ENCODE results near the gene RNF152. TPM values are rescaled to one million over a fixed set of nuclear protein-coding genes. Genes with fewer than 3 reads are reported as not detected.

Gene RNF152
- total and polyA plus RNA-seq, 2 of the 4 experiments (the other 2 are of a cell fraction), result 7.5 to 18.5 TPM

DNA sequence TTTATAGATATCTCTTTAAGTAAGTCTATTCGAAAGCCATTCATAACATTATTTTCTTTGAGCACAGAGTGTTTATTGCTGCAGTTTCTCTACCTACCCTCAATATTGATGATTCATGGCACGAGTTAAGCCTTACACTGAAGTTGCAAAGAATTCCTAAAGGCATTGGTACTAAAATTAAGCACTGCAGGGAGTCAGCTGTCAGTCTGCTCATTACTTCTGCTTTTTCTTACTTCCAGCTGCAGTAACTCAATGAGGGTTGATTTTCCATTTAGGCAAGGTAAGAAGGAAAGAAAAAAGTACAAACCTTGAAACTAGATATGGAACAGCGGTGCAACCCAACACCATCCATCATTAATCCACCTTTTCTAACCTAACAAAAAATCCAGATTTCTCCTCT lies 65.2 kb downstream of the RNF152 start:
- Histone ChIP-seq H4K91ac (ENCODE audit: insufficient read depth, low read depth, low read length) (no peak overlapping the region), H3K27ac (ENCODE audit: insufficient read depth, low read length) (no peak overlapping the region), H3K9me3 (ENCODE audit: control insufficient read depth, insufficient read depth, low read length) (no peaks in the 10 kb centered on the region), H3K23ac (ENCODE audit: low read depth, low read length) (no peak overlapping the region), H3K4me1 (ENCODE audit: control insufficient read depth, insufficient read depth, low read length) (peaks cover 10% of the 10 kb centered on the region), H2BK15ac (ENCODE audit: low read depth, low read length) (no peak overlapping the region), H3K56ac (ENCODE audit: extremely low read depth, insufficient read depth, low read length) (no peak overlapping the region), H3K36me3 (ENCODE audit: control insufficient read depth, insufficient read depth, low read length) (no peaks in the 10 kb centered on the region), H2BK120ac (ENCODE audit: low read depth, low read length) (no peak overlapping the region), H3K4me2 (ENCODE audit: low read depth, low read length) (no peak overlapping the region), H2BK5ac (ENCODE audit: low read depth, low read length, poor library complexity, severe bottlenecking) (no peak overlapping the region), H2AK9ac (replicated peaks; ENCODE audit: low read depth, low read length, poor library complexity) (no peak overlapping the region), H4K5ac (ENCODE audit: low read depth, low read length) (no peak overlapping the region), H3K18ac (ENCODE audit: low read depth, low read length) (no peak overlapping the region), H3K9me1 (ENCODE audit: insufficient read depth, low read length) (0 out of 2 replicates have a peak, but pooled peaks cover 4% of the 10 kb centered on the region), H3K79me1 (ENCODE audit: low read depth in 1 of 2, low read length in 2 of 2) (peaks cover 9 to 17% of the 10 kb centered on the region in 2 experiments), H4K20me1 (ENCODE audit: insufficient read depth, low read length) (peaks cover 5% of the 10 kb centered on the region), H2AFZ (replicated peaks; ENCODE audit: low read length, poor library complexity) (no peak overlapping the region), H2BK20ac (ENCODE audit: low read depth, low read length) (no peak overlapping the region), H3K27me3 (ENCODE audit: control insufficient read depth, insufficient read depth, low read length) (no peaks in the 10 kb centered on the region), H4K8ac (ENCODE audit: low read depth in 2 of 2, low read length in 2 of 2) (no peak overlapping the region), H3K4me3 (ENCODE audit: insufficient read depth, low read depth, low read length) (no peak overlapping the region), H3K9ac (ENCODE audit: low read depth, low read length) (no peak overlapping the region), H2AK5ac (ENCODE audit: low read depth, low read length) (no peak overlapping the region), H3K14ac (replicated peaks; ENCODE audit: low read depth, low read length) (no peak overlapping the region), H3K4ac (ENCODE audit: low read depth, low read length) (no peak overlapping the region)
- intact Hi-C loops (cut with micrococcal nuclease) (no loop called here), dilution Hi-C loops (cut with HindIII; ENCODE audit: low sequenced_read_pairs, unreplicated experiment) (no loop called here), in situ Hi-C loops (cut with MboI; ENCODE audit: low sequenced_read_pairs) (no loop called here)
- POLR2A ChIA-PET (ENCODE audit: unreplicated experiment), result no interaction called here
- BruUV-seq (replicated peaks), result no TSS peak
- WGBS, 2 experiments (ENCODE audit: extremely low coverage in 2 of 2, insufficient read length in 1 of 2), result no CpG with 5 or more reads among the region's 3 CpGs
- DNase-seq (no peak), ATAC-seq (ENCODE audit: low read depth) (no peak)
- CTCF ChIA-PET, result no interaction called here
- no peak for TF ChIP-seq BHLHE40 (IDR thresholded peaks at IDR 0.05; ENCODE audit: low read depth, low read length)

Measured in IMR-90 (cell line).